HG02610 (cell line): ENCODE results near the gene PTTG2.

Source experiments
- ATAC-seq: cut with Tn5 transposase; IDR thresholded peaks from one replicate; pipeline ENCODE4 v1.9.1; 2021; ENCODE audit warnings: mild to moderate bottlenecking, moderate library complexity; ENCODE audit not compliant: unreplicated experiment

The PTTG2 gene

GRCh38 chr4:38005637-38006036, 45.4 kb downstream of the PTTG2 start:
- no peak for ATAC-seq

GRCh38 chr4:38007645-38008044, 47.4 kb downstream of the PTTG2 start:
- no peak for ATAC-seq

GRCh38 chr4:38008571-38009021, 48.4 kb downstream of the PTTG2 start:
- peak; percentile 55 for ATAC-seq

GRCh38 chr4:38009421-38009820, 49.2 kb downstream of the PTTG2 start:
- ATAC-seq: no peak

GRCh38 chr4:38009949-38010348, 49.8 kb downstream of the PTTG2 start:
- ATAC-seq: no peak
